HepG2 (cell line): ENCODE results near the gene MED12L.

ENCODE experiments used
- EP300 ChIP-seq, 3 experiments: sonication (generic) in 1 of 3; formaldehyde crosslinking in 1 of 3; IDR thresholded peaks; 2 replicates each; pipeline versions ENCODE4 v1.5.1 to v1.6.1; 2011 to 2020; ENCODE audit warnings: low read depth in 2 of 3, low read length in 2 of 3, borderline replicate concordance in 1 of 3, improper control_type of control experiment in 1 of 3, mild to moderate bottlenecking in 1 of 3, missing genetic modification reagents in 1 of 3, moderate library complexity in 1 of 3
- IRX3 ChIP-seq: sonication (generic); formaldehyde crosslinking; IDR thresholded peaks from 2 replicates; pipeline ENCODE4 v1.8.1; 2023; ENCODE audit warnings: mild to moderate bottlenecking, low read depth, missing genetic modification reagents, borderline replicate concordance
- MYNN ChIP-seq: sonication (generic); formaldehyde crosslinking; IDR thresholded peaks from 2 replicates; pipeline ENCODE4 v1.4.0; 2020; ENCODE audit warnings: mild to moderate bottlenecking, low read depth, missing genetic modification reagents
- RFX5 ChIP-seq: IDR thresholded peaks from 2 replicates; pipeline ENCODE4 v1.6.1; 2011; ENCODE audit warnings: low read depth, low read length, improper control_type of control experiment
- YY1 ChIP-seq: IDR thresholded peaks from 2 replicates; pipeline ENCODE4 v1.6.1; 2011; ENCODE audit warnings: low read length, low read depth, moderate library complexity, mild to moderate bottlenecking; ENCODE audit not compliant: insufficient read depth, insufficient replicate concordance
- TF ChIP-seq, protein P1 (sequence below): sonication (generic); formaldehyde crosslinking; IDR thresholded peaks from 2 replicates; pipeline ENCODE4 v1.4.0; 2020; ENCODE audit warnings: mild to moderate bottlenecking, missing genetic modification reagents
- TF ChIP-seq, protein P2 (sequence below): IDR thresholded peaks from 2 replicates; pipeline ENCODE4 v1.6.1; 2016; ENCODE audit warnings: missing compliant biosample characterization, missing genetic modification reagents, borderline replicate concordance
- TF ChIP-seq, protein P3 (sequence below): sonication (generic); formaldehyde crosslinking; IDR thresholded peaks from 2 replicates; pipeline ENCODE4 v1.8.1; 2023; ENCODE audit warnings: mild to moderate bottlenecking, missing genetic modification reagents, borderline replicate concordance
- TF ChIP-seq, protein P4 (sequence below): sonication (generic); formaldehyde crosslinking; IDR thresholded peaks from 2 replicates; pipeline ENCODE4 v1.5.0; 2020; ENCODE audit warnings: mild to moderate bottlenecking, missing genetic modification reagents, borderline replicate concordance
- TF ChIP-seq, protein P5 (sequence below): sonication (generic); formaldehyde crosslinking; IDR thresholded peaks from 2 replicates; pipeline ENCODE4 v1.4.0; 2020; ENCODE audit warnings: missing genetic modification reagents

DNA sequence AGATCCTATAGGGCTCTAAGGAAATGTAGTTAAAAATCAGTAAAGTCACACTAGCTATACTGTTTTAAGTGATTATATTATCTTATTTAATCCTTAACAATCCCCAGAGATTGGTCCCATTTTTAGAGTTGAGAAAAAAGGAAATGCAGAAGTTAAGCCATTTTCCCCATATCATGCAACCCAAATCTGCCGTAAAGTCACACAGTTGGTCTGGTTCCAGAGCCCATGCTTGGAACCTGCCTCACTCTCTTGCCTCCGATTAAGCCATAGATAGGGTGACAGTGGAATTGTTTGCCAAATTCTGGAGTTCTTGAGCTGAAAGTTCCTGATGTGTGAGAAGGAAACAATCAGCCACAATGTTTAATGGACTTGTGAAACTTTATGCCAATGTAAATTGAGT lies 246.2 kb downstream of the MED12L start:
- TF ChIP-seq, protein P1, sequence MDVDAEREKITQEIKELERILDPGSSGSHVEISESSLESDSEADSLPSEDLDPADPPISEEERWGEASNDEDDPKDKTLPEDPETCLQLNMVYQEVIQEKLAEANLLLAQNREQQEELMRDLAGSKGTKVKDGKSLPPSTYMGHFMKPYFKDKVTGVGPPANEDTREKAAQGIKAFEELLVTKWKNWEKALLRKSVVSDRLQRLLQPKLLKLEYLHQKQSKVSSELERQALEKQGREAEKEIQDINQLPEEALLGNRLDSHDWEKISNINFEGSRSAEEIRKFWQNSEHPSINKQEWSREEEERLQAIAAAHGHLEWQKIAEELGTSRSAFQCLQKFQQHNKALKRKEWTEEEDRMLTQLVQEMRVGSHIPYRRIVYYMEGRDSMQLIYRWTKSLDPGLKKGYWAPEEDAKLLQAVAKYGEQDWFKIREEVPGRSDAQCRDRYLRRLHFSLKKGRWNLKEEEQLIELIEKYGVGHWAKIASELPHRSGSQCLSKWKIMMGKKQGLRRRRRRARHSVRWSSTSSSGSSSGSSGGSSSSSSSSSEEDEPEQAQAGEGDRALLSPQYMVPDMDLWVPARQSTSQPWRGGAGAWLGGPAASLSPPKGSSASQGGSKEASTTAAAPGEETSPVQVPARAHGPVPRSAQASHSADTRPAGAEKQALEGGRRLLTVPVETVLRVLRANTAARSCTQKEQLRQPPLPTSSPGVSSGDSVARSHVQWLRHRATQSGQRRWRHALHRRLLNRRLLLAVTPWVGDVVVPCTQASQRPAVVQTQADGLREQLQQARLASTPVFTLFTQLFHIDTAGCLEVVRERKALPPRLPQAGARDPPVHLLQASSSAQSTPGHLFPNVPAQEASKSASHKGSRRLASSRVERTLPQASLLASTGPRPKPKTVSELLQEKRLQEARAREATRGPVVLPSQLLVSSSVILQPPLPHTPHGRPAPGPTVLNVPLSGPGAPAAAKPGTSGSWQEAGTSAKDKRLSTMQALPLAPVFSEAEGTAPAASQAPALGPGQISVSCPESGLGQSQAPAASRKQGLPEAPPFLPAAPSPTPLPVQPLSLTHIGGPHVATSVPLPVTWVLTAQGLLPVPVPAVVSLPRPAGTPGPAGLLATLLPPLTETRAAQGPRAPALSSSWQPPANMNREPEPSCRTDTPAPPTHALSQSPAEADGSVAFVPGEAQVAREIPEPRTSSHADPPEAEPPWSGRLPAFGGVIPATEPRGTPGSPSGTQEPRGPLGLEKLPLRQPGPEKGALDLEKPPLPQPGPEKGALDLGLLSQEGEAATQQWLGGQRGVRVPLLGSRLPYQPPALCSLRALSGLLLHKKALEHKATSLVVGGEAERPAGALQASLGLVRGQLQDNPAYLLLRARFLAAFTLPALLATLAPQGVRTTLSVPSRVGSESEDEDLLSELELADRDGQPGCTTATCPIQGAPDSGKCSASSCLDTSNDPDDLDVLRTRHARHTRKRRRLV (CRISPR knock-in tag), result no peak
- TF ChIP-seq RFX5, result no peak
- TF ChIP-seq, protein P2, sequence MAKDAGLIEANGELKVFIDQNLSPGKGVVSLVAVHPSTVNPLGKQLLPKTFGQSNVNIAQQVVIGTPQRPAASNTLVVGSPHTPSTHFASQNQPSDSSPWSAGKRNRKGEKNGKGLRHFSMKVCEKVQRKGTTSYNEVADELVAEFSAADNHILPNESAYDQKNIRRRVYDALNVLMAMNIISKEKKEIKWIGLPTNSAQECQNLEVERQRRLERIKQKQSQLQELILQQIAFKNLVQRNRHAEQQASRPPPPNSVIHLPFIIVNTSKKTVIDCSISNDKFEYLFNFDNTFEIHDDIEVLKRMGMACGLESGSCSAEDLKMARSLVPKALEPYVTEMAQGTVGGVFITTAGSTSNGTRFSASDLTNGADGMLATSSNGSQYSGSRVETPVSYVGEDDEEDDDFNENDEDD (CRISPR knock-in tag), result no peak
- no peak for TF ChIP-seq EP300 (IDR thresholded peaks at IDR 0.05; ENCODE audit: low read depth in 2 of 2, low read length in 2 of 2)
- TF ChIP-seq EP300 (CRISPR knock-in tag; IDR thresholded peaks at IDR 0.05; ENCODE audit: borderline replicate concordance), result no peak
- TF ChIP-seq MYNN (CRISPR knock-in tag), result no peak
- no peak for TF ChIP-seq YY1
- TF ChIP-seq IRX3 (CRISPR knock-in tag), result no peak
- TF ChIP-seq, protein P3, sequence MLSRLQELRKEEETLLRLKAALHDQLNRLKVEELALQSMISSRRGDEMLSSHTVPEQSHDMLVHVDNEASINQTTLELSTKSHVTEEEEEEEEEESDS (CRISPR knock-in tag), result no peak
- TF ChIP-seq, protein P4, sequence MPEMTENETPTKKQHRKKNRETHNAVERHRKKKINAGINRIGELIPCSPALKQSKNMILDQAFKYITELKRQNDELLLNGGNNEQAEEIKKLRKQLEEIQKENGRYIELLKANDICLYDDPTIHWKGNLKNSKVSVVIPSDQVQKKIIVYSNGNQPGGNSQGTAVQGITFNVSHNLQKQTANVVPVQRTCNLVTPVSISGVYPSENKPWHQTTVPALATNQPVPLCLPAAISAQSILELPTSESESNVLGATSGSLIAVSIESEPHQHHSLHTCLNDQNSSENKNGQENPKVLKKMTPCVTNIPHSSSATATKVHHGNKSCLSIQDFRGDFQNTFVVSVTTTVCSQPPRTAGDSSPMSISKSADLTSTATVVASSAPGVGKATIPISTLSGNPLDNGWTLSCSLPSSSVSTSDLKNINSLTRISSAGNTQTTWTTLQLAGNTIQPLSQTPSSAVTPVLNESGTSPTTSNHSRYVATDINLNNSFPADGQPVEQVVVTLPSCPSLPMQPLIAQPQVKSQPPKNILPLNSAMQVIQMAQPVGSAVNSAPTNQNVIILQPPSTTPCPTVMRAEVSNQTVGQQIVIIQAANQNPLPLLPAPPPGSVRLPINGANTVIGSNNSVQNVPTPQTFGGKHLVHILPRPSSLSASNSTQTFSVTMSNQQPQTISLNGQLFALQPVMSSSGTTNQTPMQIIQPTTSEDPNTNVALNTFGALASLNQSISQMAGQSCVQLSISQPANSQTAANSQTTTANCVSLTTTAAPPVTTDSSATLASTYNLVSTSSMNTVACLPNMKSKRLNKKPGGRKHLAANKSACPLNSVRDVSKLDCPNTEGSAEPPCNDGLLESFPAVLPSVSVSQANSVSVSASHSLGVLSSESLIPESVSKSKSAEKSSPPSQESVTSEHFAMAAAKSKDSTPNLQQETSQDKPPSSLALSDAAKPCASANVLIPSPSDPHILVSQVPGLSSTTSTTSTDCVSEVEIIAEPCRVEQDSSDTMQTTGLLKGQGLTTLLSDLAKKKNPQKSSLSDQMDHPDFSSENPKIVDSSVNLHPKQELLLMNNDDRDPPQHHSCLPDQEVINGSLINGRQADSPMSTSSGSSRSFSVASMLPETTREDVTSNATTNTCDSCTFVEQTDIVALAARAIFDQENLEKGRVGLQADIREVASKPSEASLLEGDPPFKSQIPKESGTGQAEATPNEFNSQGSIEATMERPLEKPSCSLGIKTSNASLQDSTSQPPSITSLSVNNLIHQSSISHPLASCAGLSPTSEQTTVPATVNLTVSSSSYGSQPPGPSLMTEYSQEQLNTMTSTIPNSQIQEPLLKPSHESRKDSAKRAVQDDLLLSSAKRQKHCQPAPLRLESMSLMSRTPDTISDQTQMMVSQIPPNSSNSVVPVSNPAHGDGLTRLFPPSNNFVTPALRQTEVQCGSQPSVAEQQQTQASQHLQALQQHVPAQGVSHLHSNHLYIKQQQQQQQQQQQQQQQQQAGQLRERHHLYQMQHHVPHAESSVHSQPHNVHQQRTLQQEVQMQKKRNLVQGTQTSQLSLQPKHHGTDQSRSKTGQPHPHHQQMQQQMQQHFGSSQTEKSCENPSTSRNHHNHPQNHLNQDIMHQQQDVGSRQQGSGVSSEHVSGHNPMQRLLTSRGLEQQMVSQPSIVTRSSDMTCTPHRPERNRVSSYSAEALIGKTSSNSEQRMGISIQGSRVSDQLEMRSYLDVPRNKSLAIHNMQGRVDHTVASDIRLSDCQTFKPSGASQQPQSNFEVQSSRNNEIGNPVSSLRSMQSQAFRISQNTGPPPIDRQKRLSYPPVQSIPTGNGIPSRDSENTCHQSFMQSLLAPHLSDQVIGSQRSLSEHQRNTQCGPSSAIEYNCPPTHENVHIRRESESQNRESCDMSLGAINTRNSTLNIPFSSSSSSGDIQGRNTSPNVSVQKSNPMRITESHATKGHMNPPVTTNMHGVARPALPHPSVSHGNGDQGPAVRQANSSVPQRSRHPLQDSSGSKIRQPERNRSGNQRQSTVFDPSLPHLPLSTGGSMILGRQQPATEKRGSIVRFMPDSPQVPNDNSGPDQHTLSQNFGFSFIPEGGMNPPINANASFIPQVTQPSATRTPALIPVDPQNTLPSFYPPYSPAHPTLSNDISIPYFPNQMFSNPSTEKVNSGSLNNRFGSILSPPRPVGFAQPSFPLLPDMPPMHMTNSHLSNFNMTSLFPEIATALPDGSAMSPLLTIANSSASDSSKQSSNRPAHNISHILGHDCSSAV (CRISPR knock-in tag), result no peak
- TF ChIP-seq, protein P5, sequence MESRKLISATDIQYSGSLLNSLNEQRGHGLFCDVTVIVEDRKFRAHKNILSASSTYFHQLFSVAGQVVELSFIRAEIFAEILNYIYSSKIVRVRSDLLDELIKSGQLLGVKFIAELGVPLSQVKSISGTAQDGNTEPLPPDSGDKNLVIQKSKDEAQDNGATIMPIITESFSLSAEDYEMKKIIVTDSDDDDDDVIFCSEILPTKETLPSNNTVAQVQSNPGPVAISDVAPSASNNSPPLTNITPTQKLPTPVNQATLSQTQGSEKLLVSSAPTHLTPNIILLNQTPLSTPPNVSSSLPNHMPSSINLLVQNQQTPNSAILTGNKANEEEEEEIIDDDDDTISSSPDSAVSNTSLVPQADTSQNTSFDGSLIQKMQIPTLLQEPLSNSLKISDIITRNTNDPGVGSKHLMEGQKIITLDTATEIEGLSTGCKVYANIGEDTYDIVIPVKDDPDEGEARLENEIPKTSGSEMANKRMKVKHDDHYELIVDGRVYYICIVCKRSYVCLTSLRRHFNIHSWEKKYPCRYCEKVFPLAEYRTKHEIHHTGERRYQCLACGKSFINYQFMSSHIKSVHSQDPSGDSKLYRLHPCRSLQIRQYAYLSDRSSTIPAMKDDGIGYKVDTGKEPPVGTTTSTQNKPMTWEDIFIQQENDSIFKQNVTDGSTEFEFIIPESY (CRISPR knock-in tag), result no peak
